Colonic mucosa (tissue), 4 donors: ENCODE measurements around the gene LMF1. TPM values are rescaled to one million over a fixed set of nuclear protein-coding genes. Genes with fewer than 3 reads are reported as not detected.

Source experiments
- DNase-seq: peaks from one replicate; pipeline ENCODE4 v3.0.0-alpha.2; 2020
- H3K27ac ChIP-seq: fragments of 200-600 bp; one replicate; pipeline ENCODE4 v1.8.0; 2021
- H3K27me3 ChIP-seq: fragments of 200-600 bp; one replicate; pipeline ENCODE4 v1.8.0; 2021
- H3K36me3 ChIP-seq: fragments of 200-600 bp; one replicate; pipeline ENCODE4 v1.8.0; 2021
- H3K4me1 ChIP-seq: fragments of 200-600 bp; one replicate; pipeline ENCODE4 v1.8.0; 2021; ENCODE audit warnings: mild to moderate bottlenecking
- H3K4me3 ChIP-seq: fragments of 200-600 bp; one replicate; pipeline ENCODE4 v1.8.0; 2021
- H3K9ac ChIP-seq, 2 donors: one replicate each; pipeline ENCODE4 v1.7.0; 2013; ENCODE audit warnings: control low read depth in 2 of 2, low read depth in 2 of 2, low read length in 2 of 2
- H3K9me3 ChIP-seq: fragments of 200-600 bp; one replicate; pipeline ENCODE4 v1.8.0; 2021
- intact Hi-C: fragments of 100-400 bp; cut with DNase I; formaldehyde crosslinking; loops from one replicate; pipeline ENCODE4 v1.14.1; 2022
- total RNA-seq, 2 donors: library from RNA; stranded (reverse); fragmentation: NEBNext Ultra II Directional in 1 of 2; extraction: Animal tissue kit (Norgen Biotek cat#: 25700) in 1 of 2; gene quantifications; one replicate each; pipeline ENCODE4 v1.2.1, GENCODE V29; 2021
- TF ChIP-seq, protein P1 (sequence below): fragments of 200-600 bp; IDR thresholded peaks from one replicate; pipeline ENCODE4 v1.8.0; 2022; ENCODE audit warnings: antibody characterized with exemption, mild to moderate bottlenecking
- donor health status: healthy.
- donor health status: DM: no; HTN: no; CAD: no.
- donor health status: DM: no; HTN: no; CAD: no.

The LMF1 gene
- total RNA-seq, 2 donors from 2014 or later: 8.4 to 12.8 TPM

DNA sequence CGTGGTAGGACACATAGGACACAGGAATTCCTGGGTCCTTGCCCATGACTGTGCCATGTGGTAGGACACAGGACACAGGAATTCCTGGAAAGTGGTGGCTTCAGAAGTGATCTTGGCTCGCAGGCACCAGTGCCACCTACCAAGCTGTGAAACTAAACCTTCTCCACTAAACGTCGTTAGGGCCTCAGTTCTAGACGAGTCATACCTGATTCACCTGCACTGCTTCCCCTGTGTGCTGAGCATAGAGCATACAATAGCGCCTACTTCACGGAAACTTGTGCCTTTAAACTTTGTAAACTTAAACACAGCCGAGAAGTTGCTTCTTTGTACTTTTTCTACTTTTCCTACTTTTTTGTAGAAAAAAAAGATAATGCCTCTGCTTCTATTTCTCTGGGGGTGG, 15.6 kb upstream of the LMF1 start:
- H3K9me3 ChIP-seq: no peaks in the 10 kb centered on the region
- intact Hi-C loops: no loop called here
- no peak overlapping the region for H3K27ac ChIP-seq
- H3K9ac ChIP-seq: no peak overlapping the region
- no peak overlapping the region for H3K4me3 ChIP-seq
- no peaks in the 10 kb centered on the region for H3K36me3 ChIP-seq
- H3K27me3 ChIP-seq: peaks cover 21% of the 10 kb centered on the region
- DNase-seq: no peak
- H3K4me1 ChIP-seq: no peaks in the 10 kb centered on the region
- TF ChIP-seq, protein P1, sequence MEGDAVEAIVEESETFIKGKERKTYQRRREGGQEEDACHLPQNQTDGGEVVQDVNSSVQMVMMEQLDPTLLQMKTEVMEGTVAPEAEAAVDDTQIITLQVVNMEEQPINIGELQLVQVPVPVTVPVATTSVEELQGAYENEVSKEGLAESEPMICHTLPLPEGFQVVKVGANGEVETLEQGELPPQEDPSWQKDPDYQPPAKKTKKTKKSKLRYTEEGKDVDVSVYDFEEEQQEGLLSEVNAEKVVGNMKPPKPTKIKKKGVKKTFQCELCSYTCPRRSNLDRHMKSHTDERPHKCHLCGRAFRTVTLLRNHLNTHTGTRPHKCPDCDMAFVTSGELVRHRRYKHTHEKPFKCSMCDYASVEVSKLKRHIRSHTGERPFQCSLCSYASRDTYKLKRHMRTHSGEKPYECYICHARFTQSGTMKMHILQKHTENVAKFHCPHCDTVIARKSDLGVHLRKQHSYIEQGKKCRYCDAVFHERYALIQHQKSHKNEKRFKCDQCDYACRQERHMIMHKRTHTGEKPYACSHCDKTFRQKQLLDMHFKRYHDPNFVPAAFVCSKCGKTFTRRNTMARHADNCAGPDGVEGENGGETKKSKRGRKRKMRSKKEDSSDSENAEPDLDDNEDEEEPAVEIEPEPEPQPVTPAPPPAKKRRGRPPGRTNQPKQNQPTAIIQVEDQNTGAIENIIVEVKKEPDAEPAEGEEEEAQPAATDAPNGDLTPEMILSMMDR: no peak

DNA sequence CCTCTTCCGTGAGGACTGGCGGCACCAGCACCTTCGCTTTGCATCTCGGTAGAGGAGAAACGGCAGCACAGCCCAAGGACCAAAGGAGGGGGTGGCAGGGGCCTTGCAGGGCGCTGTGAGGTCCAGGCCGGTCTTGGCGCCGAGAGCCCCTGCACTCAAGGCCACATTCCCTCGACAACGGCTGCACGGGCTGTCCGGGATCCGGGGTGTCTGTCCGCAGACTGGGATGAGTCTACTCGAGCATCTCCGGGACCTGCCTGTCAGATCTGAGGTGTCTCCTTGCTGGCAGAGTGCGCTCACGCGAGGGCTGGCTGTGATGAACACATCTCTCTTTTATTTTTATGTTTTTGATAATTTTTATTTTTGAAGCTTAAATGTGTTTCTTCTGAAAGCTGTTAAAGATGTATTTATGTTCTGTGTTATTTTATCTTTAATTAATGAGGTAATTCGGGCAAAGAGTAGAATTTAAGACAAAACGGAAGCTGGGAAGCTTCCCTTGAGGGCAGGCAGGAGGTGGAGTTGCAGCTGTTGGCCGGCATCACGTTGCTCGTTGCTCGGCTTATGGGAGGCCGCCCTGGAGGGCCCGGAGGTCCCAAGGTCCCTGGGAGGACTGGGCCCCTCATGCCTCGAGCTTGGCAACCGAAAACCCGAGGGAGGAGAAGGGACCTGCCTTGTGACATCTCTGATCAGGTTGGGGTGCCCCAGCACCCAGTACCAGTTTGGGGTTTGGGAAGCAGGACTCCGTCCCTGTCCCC, 15.0 kb upstream of the LMF1 start:
- TF ChIP-seq, protein P1: no peak
- Histone ChIP-seq H3K27me3 (peaks cover 21% of the 10 kb centered on the region), H3K9ac (no peak overlapping the region), H3K4me3 (no peak overlapping the region), H3K4me1 (no peaks in the 10 kb centered on the region), H3K9me3 (no peaks in the 10 kb centered on the region), H3K36me3 (no peaks in the 10 kb centered on the region), H3K27ac (no peak overlapping the region)
- intact Hi-C loops: no loop called here
- DNase-seq: no peak

DNA sequence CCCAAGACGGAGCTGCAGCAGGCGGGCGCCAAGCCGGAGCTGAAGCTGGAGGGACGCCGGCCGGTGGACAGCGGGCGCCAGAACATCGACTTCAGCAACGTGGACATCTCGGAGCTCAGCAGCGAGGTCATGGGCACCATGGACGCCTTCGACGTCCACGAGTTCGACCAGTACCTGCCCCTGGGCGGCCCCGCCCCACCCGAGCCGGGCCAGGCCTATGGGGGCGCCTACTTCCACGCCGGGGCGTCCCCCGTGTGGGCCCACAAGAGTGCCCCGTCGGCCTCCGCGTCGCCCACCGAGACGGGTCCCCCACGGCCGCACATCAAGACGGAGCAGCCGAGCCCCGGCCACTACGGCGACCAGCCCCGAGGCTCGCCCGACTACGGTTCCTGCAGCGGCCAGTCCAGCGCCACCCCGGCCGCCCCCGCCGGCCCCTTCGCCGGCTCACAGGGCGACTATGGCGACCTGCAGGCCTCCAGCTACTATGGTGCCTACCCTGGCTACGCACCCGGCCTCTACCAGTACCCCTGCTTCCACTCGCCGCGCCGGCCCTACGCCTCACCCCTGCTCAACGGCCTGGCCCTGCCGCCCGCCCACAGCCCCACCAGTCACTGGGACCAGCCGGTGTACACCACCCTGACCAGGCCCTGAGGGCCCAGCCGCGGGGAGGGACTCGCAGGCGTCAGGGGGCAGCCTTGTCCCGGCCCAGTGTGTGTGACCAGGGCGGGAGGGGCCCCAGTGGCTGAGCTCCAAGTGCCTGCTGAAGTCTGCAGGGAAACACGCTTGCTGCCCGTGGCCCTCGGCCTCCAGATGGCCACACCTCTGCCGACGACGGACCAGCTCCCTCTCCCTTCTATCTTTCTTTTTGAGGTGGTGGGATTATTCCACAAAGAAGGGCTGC, 14.2 kb upstream of the LMF1 start:
- Histone ChIP-seq H3K9me3 (no peaks in the 10 kb centered on the region), H3K27ac (no peak overlapping the region), H3K4me3 (no peak overlapping the region), H3K27me3 (peaks cover 30% of the 10 kb centered on the region), H3K36me3 (no peaks in the 10 kb centered on the region), H3K4me1 (no peaks in the 10 kb centered on the region), H3K9ac (no peak overlapping the region)
- intact Hi-C loops: no loop called here
- DNase-seq: no peak
- TF ChIP-seq, protein P1: no peak

DNA sequence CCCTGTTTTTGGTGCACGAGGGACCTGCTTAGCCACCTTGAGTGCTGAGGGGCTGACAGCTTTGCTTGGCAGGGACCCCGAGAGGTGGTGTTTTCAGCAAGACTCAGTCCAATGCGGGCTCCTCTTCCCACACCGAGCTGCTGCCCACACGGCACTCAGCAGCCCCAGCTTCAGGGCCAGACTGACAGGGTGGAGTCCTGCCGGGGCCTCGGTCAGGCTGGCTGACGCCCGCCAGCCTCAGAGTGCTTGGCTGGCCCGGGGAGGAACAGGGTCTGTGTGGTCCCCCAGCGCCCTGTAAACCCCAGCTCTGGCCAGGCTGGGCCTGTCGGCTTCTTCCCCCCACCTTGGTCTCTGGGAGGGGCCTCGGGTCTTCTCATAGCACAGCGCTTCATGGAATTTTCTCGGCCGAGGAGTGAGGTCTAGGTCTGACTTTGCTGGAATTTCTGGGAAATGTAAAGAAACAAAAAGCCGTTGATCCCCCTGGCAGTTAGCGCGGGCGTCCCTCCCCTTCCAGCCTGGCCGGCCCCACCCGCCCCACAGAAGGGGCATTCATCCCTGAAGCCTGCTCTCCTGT, 13.4 kb upstream of the LMF1 start:
- TF ChIP-seq, protein P1: no peak
- Histone ChIP-seq H3K9me3 (no peaks in the 10 kb centered on the region), H3K27ac (no peak overlapping the region), H3K9ac (no peak overlapping the region), H3K36me3 (no peaks in the 10 kb centered on the region), H3K27me3 (peaks cover 30% of the 10 kb centered on the region), H3K4me1 (no peaks in the 10 kb centered on the region), H3K4me3 (no peak overlapping the region)
- DNase-seq: no peak
- intact Hi-C loops: no loop called here
